ENCODE data around the gene CAPZA1. TPM values are rescaled to one million over a fixed set of nuclear protein-coding genes. Genes with fewer than 3 reads are reported as not detected.

Gene CAPZA1
- total RNA-seq, 4 donors from 2014 or later = 129 to 286 (median 209) TPM

- intact Hi-C loops (cut with DNase I) = no loop called here
- H3K9me3 ChIP-seq = no peaks in the 10 kb centered on the region
- peaks cover 0 to 34% (median 6%) of the 10 kb centered on the region in 3 donors for H3K36me3 ChIP-seq
- peaks cover 0 to 25% (median 8%) of the 10 kb centered on the region in 3 donors for H3K4me1 ChIP-seq
- WGBS, 2 donors = 85 to 89% methylated on average over 2 of the region's 2 CpGs
- no peak for DNase-seq
- TF ChIP-seq POLR2A (IDR thresholded peaks at IDR 0.05) = no peak
- TF ChIP-seq, protein P1, sequence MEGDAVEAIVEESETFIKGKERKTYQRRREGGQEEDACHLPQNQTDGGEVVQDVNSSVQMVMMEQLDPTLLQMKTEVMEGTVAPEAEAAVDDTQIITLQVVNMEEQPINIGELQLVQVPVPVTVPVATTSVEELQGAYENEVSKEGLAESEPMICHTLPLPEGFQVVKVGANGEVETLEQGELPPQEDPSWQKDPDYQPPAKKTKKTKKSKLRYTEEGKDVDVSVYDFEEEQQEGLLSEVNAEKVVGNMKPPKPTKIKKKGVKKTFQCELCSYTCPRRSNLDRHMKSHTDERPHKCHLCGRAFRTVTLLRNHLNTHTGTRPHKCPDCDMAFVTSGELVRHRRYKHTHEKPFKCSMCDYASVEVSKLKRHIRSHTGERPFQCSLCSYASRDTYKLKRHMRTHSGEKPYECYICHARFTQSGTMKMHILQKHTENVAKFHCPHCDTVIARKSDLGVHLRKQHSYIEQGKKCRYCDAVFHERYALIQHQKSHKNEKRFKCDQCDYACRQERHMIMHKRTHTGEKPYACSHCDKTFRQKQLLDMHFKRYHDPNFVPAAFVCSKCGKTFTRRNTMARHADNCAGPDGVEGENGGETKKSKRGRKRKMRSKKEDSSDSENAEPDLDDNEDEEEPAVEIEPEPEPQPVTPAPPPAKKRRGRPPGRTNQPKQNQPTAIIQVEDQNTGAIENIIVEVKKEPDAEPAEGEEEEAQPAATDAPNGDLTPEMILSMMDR (IDR thresholded peaks at IDR 0.05) = no peak
- H3K27me3 ChIP-seq = no peaks in the 10 kb centered on the region
- no peak overlapping the region for H3K4me3 ChIP-seq
- no peak overlapping the region for H3K27ac ChIP-seq
Measured at GRCh38 chr1:112643080-112643479, 23.4 kb downstream of the CAPZA1 start.

DNA sequence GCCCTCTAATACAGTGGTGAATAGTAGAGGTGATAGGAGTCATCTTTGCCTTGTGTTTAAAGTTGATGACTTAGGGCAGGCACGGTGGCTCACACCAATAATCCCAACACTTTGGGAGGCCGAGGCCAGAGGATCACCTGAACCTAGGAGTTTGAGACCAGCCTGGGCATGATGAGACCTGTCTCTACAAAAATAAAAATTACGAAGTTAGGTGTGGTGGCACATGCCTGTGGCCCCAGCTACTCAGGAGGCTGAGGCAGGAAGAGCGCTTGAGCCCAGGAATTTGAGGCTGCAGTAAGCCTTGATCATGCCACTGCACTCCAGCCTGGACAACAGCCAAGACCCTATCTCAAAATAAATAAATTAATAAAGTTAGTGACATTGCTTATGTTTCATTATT lies 26.6 kb downstream of the CAPZA1 start:
- intact Hi-C loops (cut with DNase I) = no loop called here
- Histone ChIP-seq H3K9me3 (no peaks in the 10 kb centered on the region), H3K4me1 (peaks cover 0 to 14% (median 4%) of the 10 kb centered on the region in 3 donors), H3K27ac (no peak overlapping the region), H3K36me3 (peaks cover 0 to 66% (median 6%) of the 10 kb centered on the region in 3 donors), H3K4me3 (no peak overlapping the region), H3K27me3 (no peaks in the 10 kb centered on the region)
- DNase-seq = no peak
- 79 to 89% methylated on average over 4 of the region's 4 CpGs for WGBS, 2 donors
- TF ChIP-seq, protein P1 (IDR thresholded peaks at IDR 0.05) = no peak
- TF ChIP-seq POLR2A (IDR thresholded peaks at IDR 0.05) = no peak

DNA sequence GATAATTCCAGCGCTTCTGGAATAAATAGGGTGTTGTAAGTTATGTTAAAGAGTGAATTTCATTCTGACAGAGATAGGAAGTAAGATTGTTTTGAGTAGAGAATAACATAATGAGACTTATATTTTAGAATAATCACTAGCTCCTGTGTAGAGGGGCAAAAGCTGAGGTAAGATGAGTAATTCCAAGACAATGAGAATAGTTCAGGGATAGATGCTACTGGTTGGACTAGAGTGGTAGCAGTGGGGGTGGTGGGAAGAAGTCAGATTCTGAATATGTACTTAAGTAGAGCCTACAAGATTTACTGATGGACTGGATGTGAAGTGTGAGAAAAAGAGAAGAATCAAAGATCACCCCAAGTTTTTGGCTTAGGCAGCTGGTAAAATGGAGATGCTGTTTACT lies 31.6 kb downstream of the CAPZA1 start:
- TF ChIP-seq POLR2A (IDR thresholded peaks at IDR 0.05) = no peak
- TF ChIP-seq, protein P1 (IDR thresholded peaks at IDR 0.05) = no peak
- Histone ChIP-seq H3K9me3 (no peaks in the 10 kb centered on the region), H3K4me1 (peaks cover 0 to 2% (median 1%) of the 10 kb centered on the region in 3 donors), H3K27me3 (no peaks in the 10 kb centered on the region), H3K4me3 (no peak overlapping the region), H3K36me3 (peaks cover 0 to 89% (median 11%) of the 10 kb centered on the region in 3 donors), H3K27ac (no peak overlapping the region)
- DNase-seq = no peak
- 93 to 100% methylated on average over 1 of the region's 1 CpG for WGBS, 2 donors
- intact Hi-C loops (cut with DNase I) = no loop called here

DNA sequence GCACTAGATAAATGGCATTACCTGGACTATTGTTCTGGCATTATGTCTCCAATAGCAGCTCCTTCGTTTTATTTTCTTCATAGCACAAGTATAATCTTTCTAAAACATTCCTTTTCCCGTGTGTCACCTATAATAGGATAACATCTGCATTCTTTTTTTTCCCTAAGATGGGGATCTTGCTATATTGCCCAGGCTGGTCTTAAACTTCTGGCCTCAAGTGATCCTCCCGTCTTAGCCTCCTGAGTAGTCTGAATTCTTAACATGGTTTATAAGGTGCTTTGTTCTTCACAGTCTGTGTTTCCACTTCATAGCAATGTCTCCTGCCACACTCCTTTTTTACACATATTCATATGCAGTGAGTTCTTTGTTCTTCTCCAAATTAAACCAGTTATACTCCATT lies 46.2 kb downstream of the CAPZA1 start:
- WGBS, 2 donors = 86 to 94% methylated on average over 3 of the region's 3 CpGs
- H3K27me3 ChIP-seq = no peaks in the 10 kb centered on the region
- peaks cover 3 to 100% (median 21%) of the 10 kb centered on the region in 3 donors for H3K36me3 ChIP-seq
- H3K4me1 ChIP-seq = no peaks in the 10 kb centered on the region
- intact Hi-C loops (cut with DNase I) = no loop called here
- TF ChIP-seq, protein P1 (IDR thresholded peaks at IDR 0.05) = no peak
- no peak for TF ChIP-seq POLR2A (IDR thresholded peaks at IDR 0.05)
- no peaks in the 10 kb centered on the region for H3K9me3 ChIP-seq
- H3K4me3 ChIP-seq = no peak overlapping the region
- no peak overlapping the region for H3K27ac ChIP-seq
- no peak for DNase-seq

DNA sequence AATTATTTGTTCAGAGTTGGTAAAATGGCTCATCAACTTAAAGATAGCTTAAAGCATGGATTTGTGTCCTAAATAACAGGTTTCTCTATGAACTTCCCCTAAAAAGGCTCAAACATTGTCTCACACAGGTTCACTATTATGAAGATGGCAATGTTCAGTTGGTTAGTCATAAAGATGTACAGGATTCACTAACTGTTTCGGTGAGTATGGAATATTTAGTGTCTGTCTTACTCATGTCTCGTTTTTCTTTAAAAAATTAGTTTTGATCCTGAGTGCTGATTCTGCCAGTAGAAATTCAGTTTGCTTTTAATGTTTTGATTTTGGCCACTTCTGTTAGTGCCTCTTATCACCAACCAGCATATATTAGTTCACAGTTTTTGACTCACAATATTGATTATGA lies 47.3 kb downstream of the CAPZA1 start:
- Histone ChIP-seq H3K27ac (no peak overlapping the region), H3K4me3 (no peak overlapping the region), H3K9me3 (no peaks in the 10 kb centered on the region), H3K4me1 (no peaks in the 10 kb centered on the region), H3K36me3 (peaks cover 3 to 100% (median 22%) of the 10 kb centered on the region in 3 donors), H3K27me3 (no peaks in the 10 kb centered on the region)
- no peak for DNase-seq
- intact Hi-C loops (cut with DNase I) = no loop called here
- 81 to 88% methylated on average over 2 of the region's 2 CpGs for WGBS, 2 donors
- TF ChIP-seq, protein P1 (IDR thresholded peaks at IDR 0.05) = no peak
- TF ChIP-seq POLR2A (IDR thresholded peaks at IDR 0.05) = no peak
